AG04450 (cell line): Measurements from ENCODE around the gene SCART1. TPM values are rescaled to one million over a fixed set of nuclear protein-coding genes. Genes with fewer than 3 reads are reported as not detected.
A peak's percentile ranks its signal among the peaks of the same experiment; 100 is the strongest.
"Not testable (repeated sequence)": the region's sequence is repeated elsewhere in the genome, so short reads cannot be mapped to it uniquely, and the experiment has no call there.

Experiments
- CTCF ChIA-PET: fragments of 300-600, 350-600 bp; formaldehyde crosslinking; extraction: SDS; loops from one replicate; lab custom pipeline; 2022; ENCODE audit warnings: antibody characterized with exemption, inconsistent platforms; lab: Charles Lee
- POLR2A ChIA-PET: fragments of 350-600 bp; formaldehyde crosslinking; extraction: SDS; loops from one replicate; lab custom pipeline; 2021; ENCODE audit warnings: antibody characterized with exemption, inconsistent platforms; lab: Yijun Ruan, JAX
- DNase-seq: peaks from one replicate; pipeline ENCODE4 v3.0.0-alpha.2; 2011; ENCODE audit warnings: low read depth, low spot score
- H3K27ac ChIP-seq: one replicate; pipeline ENCODE4 v1.5.1; 2012; ENCODE audit warnings: low read depth, low read length, control low read depth
- H3K27me3 ChIP-seq: one replicate; pipeline ENCODE4 v1.6.0; 2012; ENCODE audit warnings: low read length; ENCODE audit not compliant: control insufficient read depth, insufficient read depth
- H3K4me3 ChIP-seq: 2 replicates; pipeline ENCODE4 v1.5.1; 2011; ENCODE audit warnings: mild to moderate bottlenecking, low read depth, low read length, control low read depth
- H3K9me3 ChIP-seq: 2 replicates; pipeline ENCODE4 v1.5.1; 2012; ENCODE audit warnings: low read length; ENCODE audit not compliant: control insufficient read depth, insufficient read depth
- polyA plus RNA-seq: library from polyadenylated mRNA; depleted of rRNA; stranded (reverse); fragments of >200 nt; gene quantifications from 2 replicates; pipeline ENCODE4 v1.2.3, GENCODE V29; 2011
- TF ChIP-seq, protein P1 (sequence below): IDR thresholded peaks from 2 replicates; pipeline ENCODE4 v1.5.1; 2011; ENCODE audit warnings: low read depth, low read length, control low read depth, inconsistent platforms

The SCART1 gene
- polyA plus RNA-seq, 1 experiment, result 0.67 TPM

DNA sequence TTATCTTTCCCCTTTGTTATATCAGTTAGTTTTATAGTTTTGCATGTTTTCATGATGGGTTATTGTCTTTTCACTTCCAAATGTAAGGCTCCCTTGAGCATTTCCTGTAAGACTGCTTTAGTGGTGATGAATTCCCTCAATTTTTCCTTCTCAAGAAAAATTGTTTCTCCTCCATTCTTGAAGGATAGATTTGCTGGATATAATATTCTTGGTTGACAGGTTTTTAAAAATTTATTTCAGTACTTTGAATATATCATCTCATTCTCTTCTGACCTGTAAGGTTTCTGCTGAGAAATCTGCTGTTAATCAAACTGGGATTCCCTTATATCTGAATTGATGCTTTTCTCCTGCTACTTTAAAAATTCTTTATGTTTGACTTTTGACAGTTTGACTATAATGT lies 33.3 kb downstream of the SCART1 start:
- ChIA-PET CTCF (no interaction called here), POLR2A (no interaction called here)
- Histone ChIP-seq H3K27me3 (no peaks in the 10 kb centered on the region), H3K27ac (no peak overlapping the region), H3K9me3 (no peaks in the 10 kb centered on the region), H3K4me3 (no peak overlapping the region)
- no peak for DNase-seq
- TF ChIP-seq, protein P1, sequence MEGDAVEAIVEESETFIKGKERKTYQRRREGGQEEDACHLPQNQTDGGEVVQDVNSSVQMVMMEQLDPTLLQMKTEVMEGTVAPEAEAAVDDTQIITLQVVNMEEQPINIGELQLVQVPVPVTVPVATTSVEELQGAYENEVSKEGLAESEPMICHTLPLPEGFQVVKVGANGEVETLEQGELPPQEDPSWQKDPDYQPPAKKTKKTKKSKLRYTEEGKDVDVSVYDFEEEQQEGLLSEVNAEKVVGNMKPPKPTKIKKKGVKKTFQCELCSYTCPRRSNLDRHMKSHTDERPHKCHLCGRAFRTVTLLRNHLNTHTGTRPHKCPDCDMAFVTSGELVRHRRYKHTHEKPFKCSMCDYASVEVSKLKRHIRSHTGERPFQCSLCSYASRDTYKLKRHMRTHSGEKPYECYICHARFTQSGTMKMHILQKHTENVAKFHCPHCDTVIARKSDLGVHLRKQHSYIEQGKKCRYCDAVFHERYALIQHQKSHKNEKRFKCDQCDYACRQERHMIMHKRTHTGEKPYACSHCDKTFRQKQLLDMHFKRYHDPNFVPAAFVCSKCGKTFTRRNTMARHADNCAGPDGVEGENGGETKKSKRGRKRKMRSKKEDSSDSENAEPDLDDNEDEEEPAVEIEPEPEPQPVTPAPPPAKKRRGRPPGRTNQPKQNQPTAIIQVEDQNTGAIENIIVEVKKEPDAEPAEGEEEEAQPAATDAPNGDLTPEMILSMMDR, result no peak

DNA sequence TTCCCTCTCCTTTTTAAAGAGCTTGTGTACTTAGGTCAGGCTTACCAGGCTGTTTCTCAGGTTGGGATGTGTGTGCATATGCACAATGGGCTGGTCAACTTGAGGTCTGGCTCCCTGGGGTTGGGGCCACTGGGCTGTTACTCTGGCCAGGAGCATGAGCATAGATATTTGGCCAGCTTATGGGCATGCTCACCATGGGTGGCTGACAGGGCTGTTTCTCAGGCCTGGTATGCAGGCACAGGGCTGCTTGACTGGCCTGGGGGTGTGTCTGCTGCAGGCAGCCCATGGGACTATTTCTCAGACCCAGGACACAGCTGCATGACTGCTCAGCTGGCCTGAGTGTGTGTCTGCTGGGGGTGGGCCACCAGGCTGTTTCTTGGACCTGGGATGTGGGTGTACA lies 34.6 kb downstream of the SCART1 start:
- ChIA-PET CTCF (no interaction called here), POLR2A (no interaction called here)
- no peak overlapping the region for H3K4me3 ChIP-seq
- H3K27me3 ChIP-seq, result no peaks in the 10 kb centered on the region
- no peak for DNase-seq
- TF ChIP-seq, protein P1, result no peak
- H3K27ac ChIP-seq, result no peak overlapping the region
- no peaks in the 10 kb centered on the region for H3K9me3 ChIP-seq

- H3K9me3 ChIP-seq, result no peaks in the 10 kb centered on the region
- no peak for DNase-seq
- ChIA-PET CTCF (interaction anchor here (1.5 to 2.3 kb wide), 2 partner anchors 30 to 160 kb away, joined by 3 to 5 read pairs; no protein-coding TSS in a partner anchor), POLR2A (no interaction called here)
- H3K27ac ChIP-seq, result no peak overlapping the region
- TF ChIP-seq, protein P1, result no peak
- no peak overlapping the region for H3K4me3 ChIP-seq
- H3K27me3 ChIP-seq, result no peaks in the 10 kb centered on the region
Observed at GRCh38 chr10:133489816-133490588, 36.3 kb downstream of the SCART1 start.

DNA sequence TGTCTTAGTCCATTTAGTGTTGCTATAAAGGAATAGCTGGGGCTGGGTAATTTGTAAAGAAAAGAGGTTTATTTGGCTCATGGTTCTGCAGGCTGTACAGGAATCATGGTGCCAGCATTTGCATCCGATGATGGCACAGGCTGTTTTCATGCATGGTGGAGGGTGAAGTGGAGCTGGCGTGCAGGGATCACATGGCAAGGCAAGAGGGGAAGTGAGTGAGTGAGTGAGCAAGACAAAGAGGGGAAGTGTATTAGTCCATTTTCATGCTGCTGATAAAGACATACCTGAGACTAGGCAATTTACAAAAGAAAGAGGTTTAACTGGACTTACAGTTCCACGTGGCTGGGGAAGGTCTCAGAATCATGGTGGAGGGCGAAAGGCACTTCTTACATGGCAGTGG lies 39.8 kb downstream of the SCART1 start:
- DNase-seq, H3K9me3 ChIP-seq, H3K27ac ChIP-seq, H3K27me3 ChIP-seq, H3K4me3 ChIP-seq, POLR2A ChIA-PET: not testable (repeated sequence)
- CTCF ChIA-PET, result interaction anchor here (2.3 kb wide), 1 partner anchor 164 kb away, joined by 10 read pairs; no protein-coding TSS in a partner anchor

- CTCF ChIA-PET, result interaction anchor here (2.2 kb wide), 1 partner anchor 168 kb away, joined by 17 read pairs; no protein-coding TSS in a partner anchor
- POLR2A ChIA-PET, H3K27ac ChIP-seq, DNase-seq, H3K4me3 ChIP-seq, H3K27me3 ChIP-seq, H3K9me3 ChIP-seq: not testable (repeated sequence)
- TF ChIP-seq, protein P1, result peak; percentile 41
Observed at GRCh38 chr10:133497363-133497762, 43.6 kb downstream of the SCART1 start.

GRCh38 chr10:133499176-133499575 lies 45.4 kb downstream of the SCART1 start:
- CTCF ChIA-PET, H3K27me3 ChIP-seq, H3K4me3 ChIP-seq, POLR2A ChIA-PET, H3K27ac ChIP-seq, H3K9me3 ChIP-seq, DNase-seq: not testable (repeated sequence)

DNA sequence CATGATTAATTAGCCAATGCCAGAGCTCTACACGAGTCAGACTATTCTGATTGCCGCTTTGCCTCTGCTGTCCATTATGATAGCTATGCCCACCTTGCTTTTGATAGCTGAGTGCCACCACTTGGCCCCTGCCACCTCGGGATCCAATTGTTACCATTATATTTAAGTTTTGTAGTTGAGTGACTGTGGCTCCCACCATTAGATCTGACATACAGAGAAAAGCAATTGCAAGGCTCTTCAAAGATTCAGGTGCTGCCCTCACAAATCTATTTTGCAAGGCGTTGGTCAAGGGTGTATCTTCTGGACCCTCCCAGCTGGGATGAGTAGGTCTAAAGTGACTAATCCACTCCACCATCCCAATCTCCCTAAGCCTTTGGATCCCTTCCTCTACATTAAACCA lies 47.2 kb downstream of the SCART1 start:
- H3K4me3 ChIP-seq, H3K27ac ChIP-seq, H3K27me3 ChIP-seq, POLR2A ChIA-PET, DNase-seq, H3K9me3 ChIP-seq: not testable (repeated sequence)
- CTCF ChIA-PET, result interaction anchor here (1.7 kb wide), 1 partner anchor 171 kb away, joined by 4 read pairs; no protein-coding TSS in a partner anchor
